Epithelial cell of prostate (primary cell): ENCODE results near the gene ANKRD33B.
"Not testable (repeated sequence)": the region's sequence is repeated elsewhere in the genome, so short reads cannot be mapped to it uniquely, and the experiment has no call there.

Source experiments
- DNase-seq: peaks from one replicate; pipeline ENCODE4 v3.0.0-alpha.2; 2011; ENCODE audit warnings: low read depth, low spot score
- H3K27ac ChIP-seq: fragments of 450-650 bp; 2 replicates; pipeline ENCODE4 v1.5.1; 2017; ENCODE audit warnings: mild to moderate bottlenecking

The ANKRD33B gene

GRCh38 chr5:10563945-10564837, at the start of gene ANKRD33B:
ANKRD33B (plus strand) TSS chr5:10564070; CDS start chr5:10564468, 398 bp downstream.
- DNase-seq: no peak
- H3K27ac ChIP-seq: no peak within 1 kb of the TSS

DNA sequence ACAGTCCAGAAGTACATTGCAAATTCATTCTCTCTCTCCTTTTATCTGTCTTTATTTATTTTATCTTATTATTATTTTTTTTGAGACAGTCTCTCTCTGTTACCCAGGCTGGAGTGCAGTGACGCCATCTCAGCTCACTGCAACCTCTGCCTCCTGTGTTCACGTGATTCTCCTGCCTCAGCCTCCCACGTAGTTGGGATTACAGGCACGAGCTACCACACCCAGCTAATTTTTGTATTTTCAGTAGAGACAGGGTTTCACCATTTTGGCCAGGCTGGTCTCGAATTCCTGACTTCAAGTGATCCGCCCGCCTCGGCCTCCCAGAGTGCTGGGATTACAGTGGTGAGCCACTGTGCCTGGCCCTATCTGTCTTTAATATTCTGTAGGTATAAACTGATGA, 49.3 kb upstream of the ANKRD33B start:
- not testable (repeated sequence) for DNase-seq, H3K27ac ChIP-seq

DNA sequence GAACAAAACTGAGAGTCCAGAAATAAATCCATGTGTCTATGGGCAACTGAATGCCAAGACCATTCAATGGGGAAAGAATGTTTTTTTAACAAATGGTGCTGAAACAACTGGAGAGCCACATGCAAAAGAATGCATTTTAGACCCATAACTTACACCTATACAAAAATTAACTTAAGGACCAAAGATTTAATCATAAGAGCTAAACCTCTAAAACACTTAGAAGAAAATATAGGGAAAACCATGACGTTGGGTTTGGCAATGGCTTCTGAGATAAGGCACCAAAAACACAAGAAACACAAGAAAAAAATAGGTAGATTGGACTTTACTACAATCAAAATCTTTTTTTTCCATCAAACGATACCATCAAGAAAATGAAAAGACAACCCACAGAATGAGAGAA, 48.4 kb upstream of the ANKRD33B start:
- DNase-seq: no peak
- no peak overlapping the region for H3K27ac ChIP-seq

- DNase-seq: no peak
- H3K27ac ChIP-seq: no peak overlapping the region
Observed at GRCh38 chr5:10518347-10518746, 45.5 kb upstream of the ANKRD33B start.

DNA sequence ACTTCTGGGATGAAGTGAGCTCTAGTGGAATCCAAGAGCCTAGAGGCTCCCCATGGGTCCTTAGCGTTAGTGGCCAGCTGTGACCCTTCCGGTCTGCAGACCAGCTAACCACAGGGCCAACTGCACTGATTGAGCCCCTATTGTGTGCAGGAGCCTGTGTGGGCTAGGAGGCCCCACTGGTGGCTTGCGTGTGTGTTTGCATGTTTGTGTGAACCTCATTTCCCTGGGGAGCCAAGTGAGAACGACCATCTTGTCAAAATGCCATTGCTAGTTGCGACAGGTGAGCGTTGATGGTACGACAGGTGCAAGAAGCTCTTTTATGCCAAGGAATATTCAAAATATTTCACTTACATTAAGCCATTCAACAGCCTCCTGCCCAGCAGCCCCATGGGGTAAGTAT, 44.1 kb upstream of the ANKRD33B start:
- H3K27ac ChIP-seq: no peak overlapping the region
- DNase-seq: no peak

DNA sequence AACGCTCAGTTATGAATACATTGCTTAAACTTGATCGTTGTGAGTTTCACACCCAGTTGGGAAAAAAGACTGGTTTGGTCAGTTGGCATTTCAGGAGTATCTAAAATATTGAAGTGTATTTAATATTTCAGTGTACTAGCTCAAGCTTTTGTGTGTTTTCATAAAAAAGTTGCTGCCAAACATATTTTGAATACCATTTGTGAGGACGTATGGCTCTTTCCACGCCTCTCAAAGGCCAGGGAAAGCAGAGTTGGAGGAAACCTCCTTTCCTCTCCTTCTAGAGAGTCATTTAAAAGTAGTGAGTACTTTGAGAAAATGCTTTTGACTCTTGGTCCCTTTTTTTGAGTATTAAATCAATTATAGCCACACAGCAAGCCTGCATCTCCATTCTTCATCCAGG, 43.2 kb upstream of the ANKRD33B start:
- no peak overlapping the region for H3K27ac ChIP-seq

DNA sequence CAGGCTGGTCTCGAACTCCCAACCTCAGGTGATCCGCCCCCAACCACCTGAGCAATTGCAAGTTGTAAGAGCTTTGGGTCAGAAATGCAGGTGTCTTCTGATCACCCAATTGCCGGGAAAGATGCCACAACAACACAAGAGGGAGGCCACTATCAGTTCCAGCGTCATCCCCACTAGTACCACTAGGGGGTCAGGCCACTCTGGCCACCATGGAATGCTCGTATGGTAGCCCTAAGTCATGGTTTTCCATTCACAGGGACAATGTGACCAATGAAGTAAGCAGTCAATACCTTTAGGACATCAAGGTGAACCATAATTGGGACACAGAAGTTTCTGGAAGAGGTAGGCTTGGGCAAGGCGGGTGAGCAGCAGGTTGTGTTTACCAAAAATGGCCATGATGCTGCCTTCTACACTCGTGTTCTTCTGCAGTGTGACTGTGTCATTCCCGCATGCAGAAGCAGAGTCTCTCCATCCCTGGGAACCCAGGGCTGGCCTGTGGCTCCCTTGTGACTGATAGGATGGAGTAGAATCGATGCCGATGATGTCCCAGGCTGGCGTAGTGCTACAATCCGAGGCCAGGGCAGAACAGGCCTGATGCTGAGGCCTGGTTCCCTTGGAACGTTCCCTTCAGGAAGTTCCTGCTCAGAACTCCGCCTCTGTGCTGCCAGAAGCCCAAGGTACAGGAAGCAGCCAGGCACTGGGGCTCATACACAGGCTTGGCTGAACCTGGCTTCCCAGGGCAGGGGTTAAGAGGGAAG, 42.2 kb upstream of the ANKRD33B start:
- no peak for DNase-seq

More for the DNA sequence above, 43.2 kb upstream of the ANKRD33B start:
- DNase-seq: no peak

GRCh38 chr5:10522224-10522611, 41.7 kb upstream of the ANKRD33B start:
- no peak for DNase-seq

More for the DNA sequence above, 42.2 kb upstream of the ANKRD33B start:
- H3K27ac ChIP-seq: no peak overlapping the region

GRCh38 chr5:10524376-10525123, 39.3 kb upstream of the ANKRD33B start:
- no peak for DNase-seq
- no peak overlapping the region for H3K27ac ChIP-seq

More at GRCh38 chr5:10522224-10522611, 41.7 kb upstream of the ANKRD33B start:
- H3K27ac ChIP-seq: no peak overlapping the region

DNA sequence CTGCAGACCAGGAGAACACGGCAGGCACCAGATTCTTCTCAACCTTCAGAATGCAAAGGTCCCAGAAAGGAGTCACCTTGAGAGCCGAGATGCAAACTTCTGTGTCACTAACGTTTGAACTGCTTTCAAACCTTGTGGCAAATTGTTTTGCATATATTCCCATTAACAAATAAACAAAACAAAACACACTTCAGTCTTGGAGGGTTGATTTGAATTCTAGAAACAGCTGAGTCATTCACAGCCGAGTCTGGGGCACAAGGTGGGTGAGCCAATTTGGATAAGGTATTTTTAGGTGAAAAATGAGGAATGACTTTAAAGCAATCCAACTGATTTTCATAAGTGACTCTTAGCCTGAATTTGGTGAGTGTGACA, 38.8 kb upstream of the ANKRD33B start:
- no peak overlapping the region for H3K27ac ChIP-seq

GRCh38 chr5:10527281-10527950, 36.5 kb upstream of the ANKRD33B start:
- no peak overlapping the region for H3K27ac ChIP-seq
- DNase-seq: no peak

More for the DNA sequence above, 38.8 kb upstream of the ANKRD33B start:
- no peak for DNase-seq

- peak; percentile 51 for DNase-seq
- no peak overlapping the region for H3K27ac ChIP-seq
Observed at GRCh38 chr5:10528056-10528816, 35.6 kb upstream of the ANKRD33B start.

GRCh38 chr5:10528827-10529226, 35.0 kb upstream of the ANKRD33B start:
- H3K27ac ChIP-seq: no peak overlapping the region
- no peak for DNase-seq

DNA sequence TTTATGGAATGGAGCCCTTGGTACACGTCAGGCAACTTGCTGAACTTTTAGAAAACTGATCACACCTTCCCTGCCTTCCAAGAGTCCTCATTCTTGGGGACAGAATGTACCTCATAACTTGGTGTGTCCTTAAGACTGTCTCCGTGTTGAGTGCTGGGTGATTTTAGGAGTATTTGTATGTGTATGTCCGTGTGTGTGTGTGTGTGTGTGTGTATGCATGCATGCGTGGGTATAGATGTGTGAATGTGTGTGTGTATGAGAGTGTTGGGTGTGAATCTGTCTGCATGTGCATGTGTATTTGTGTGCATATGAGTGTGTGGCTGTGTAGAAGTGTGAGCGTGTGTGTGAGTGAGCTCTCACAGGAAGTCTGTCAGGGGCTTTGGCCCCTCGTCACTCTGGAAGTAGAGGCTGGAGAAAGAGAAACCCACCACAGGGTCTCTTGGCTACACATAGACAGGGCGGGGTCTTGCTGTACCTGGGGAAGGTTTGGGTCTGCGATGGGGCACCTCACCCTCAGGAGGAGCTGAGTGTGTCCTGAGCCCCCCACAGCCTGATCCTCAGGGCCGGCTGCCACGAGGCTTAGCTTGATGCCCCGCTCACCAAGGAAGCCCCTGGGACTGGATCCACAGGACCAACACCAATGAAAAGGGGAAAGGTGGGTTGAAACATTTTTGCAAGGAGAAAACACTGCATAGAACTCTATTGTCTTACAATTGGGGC, 33.1 kb upstream of the ANKRD33B start:
- no peak for DNase-seq
- H3K27ac ChIP-seq: no peak overlapping the region

DNA sequence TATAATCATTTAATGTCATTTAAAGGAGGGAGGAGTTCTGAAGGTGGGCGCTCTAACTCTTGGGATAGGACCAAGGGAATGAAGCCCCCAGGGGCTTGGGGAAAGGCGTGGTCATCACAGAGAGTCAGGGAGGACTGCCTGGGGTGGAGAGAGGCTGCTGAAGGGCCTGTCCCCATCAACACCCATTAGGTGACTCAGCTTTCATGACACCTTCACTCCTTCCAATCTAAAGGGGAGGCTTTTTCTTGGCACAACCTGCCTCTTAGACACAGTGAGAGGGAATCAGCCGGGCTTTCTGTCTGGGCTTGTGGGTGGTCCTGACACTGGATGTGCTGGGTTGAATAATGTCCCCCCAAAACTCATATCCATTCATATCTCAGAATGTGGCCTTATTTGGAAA, 31.4 kb upstream of the ANKRD33B start:
- no peak overlapping the region for H3K27ac ChIP-seq

GRCh38 chr5:10533226-10533625, 30.6 kb upstream of the ANKRD33B start:
- H3K27ac ChIP-seq: no peak overlapping the region
- no peak for DNase-seq

More for the DNA sequence above, 31.4 kb upstream of the ANKRD33B start:
- DNase-seq: no peak

- no peak overlapping the region for H3K27ac ChIP-seq
- DNase-seq: no peak
Observed at GRCh38 chr5:10534561-10535530, 29.0 kb upstream of the ANKRD33B start.

GRCh38 chr5:10536511-10536910, 27.4 kb upstream of the ANKRD33B start:
- DNase-seq: no peak
- H3K27ac ChIP-seq: no peak overlapping the region
